ENCODE data around the gene CHSY1. TPM values are rescaled to one million over a fixed set of nuclear protein-coding genes. Genes with fewer than 3 reads are reported as not detected.

Gene CHSY1
- total RNA-seq, 2 experiments from 2014 or later = 5.0 to 14.3 TPM

DNA sequence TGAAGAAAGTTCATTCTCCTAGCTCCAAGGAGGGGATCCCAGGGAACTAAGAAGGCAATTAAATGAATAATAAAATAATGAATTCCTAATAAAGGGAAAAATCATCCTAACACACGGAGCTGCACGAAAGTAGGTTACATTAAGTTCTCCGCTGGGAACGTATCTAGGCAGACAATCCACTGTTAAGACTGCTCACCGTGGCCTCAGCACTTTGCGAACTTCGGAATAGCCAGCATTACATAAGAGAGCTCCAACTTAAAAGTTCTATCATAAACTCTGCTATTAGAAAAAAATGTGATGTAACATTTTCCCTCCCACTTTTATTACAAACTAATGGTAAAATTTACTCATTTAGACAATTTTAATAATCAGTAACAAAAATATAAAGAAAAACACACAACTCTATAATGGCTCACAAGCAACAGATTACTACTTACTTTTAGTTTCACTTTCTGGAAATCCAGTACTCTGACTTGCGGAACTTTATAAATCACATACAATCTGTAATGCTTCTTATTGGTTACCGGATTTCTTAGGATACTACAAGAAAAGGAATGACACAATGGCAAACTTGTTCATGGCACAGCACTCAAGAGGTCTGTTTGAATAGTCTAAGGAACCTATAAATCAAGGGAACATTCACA lies 34.7 kb upstream of the CHSY1 start:
- Histone ChIP-seq H3K79me2 (ENCODE audit: insufficient read depth, low read depth, low read length) (peaks cover 49% of the 10 kb centered on the region), H3K4me1 (ENCODE audit: insufficient read depth, low read length, poor library complexity, severe bottlenecking) (peaks cover 5% of the 10 kb centered on the region), H3K9me3 (ENCODE audit: low read length) (no peaks in the 10 kb centered on the region), H3K4me2 (ENCODE audit: low read length) (no peak overlapping the region), H3K36me3 (ENCODE audit: insufficient read depth, low read length) (peaks cover 99% of the 10 kb centered on the region), H2AFZ (ENCODE audit: low read length) (no peak overlapping the region), H3K4me3 (ENCODE audit: low read depth, low read length, poor library complexity, severe bottlenecking) (no peak overlapping the region), H3K9me2 (ENCODE audit: insufficient read depth, low read length) (no peaks in the 10 kb centered on the region), H4K20me1 (ENCODE audit: insufficient read depth, low read length) (peaks cover 25% of the 10 kb centered on the region; the same call in 1 of the 2 replicates), H3K27ac (ENCODE audit: low read depth, low read length, poor library complexity, severe bottlenecking) (no peak overlapping the region)
- no peak for TF ChIP-seq EZH2phosphoT487 (IDR thresholded peaks at IDR 0.05; ENCODE audit: borderline replicate concordance, low read depth, low read length)
- TF ChIP-seq CTCF (conservative IDR thresholded peaks at IDR 0.05; ENCODE audit: low read length) = no peak
- intact Hi-C loops (cut with micrococcal nuclease; ENCODE audit: unreplicated experiment) = no loop called here
- ChIA-PET CTCF (ENCODE audit: unreplicated experiment) (no interaction called here), POLR2A (interaction anchor here (1.5 kb wide), 1 partner anchor 8 kb away, joined by 9 read pairs; the partner anchor contains the start of gene SNRPA1)
- DNase-seq (ENCODE audit: low spot score) = no peak
- no TSS peak for BruUV-seq (replicated peaks)

DNA sequence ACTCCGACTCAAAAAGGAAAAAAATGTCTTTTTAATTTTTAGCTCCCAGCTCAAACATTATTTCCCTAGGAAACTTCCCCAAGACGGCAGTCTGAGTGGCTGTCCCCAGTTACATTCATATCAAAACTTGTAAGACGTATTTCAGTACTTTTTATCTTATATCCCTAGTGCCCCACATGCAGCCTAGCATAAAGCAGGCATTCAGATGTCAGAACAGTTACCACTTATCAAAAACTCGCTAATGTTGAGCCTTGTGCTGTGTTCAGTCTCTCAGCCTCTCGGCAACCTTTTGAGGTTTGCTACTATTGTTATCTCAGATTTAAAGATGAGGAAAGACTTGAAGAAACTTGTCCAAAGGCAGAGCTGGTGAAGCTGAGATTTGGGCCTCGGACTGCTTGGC lies 32.1 kb upstream of the CHSY1 start:
- Histone ChIP-seq H3K27ac (ENCODE audit: low read depth, low read length, poor library complexity, severe bottlenecking) (no peak overlapping the region), H3K9me2 (ENCODE audit: insufficient read depth, low read length) (no peaks in the 10 kb centered on the region), H3K4me1 (ENCODE audit: insufficient read depth, low read length, poor library complexity, severe bottlenecking) (no peaks in the 10 kb centered on the region), H3K4me2 (ENCODE audit: low read length) (no peak overlapping the region), H3K9me3 (ENCODE audit: low read length) (no peaks in the 10 kb centered on the region), H2AFZ (ENCODE audit: low read length) (no peak overlapping the region), H3K79me2 (ENCODE audit: insufficient read depth, low read depth, low read length) (peaks cover 23% of the 10 kb centered on the region; the same call in 1 of the 2 replicates), H3K4me3 (ENCODE audit: low read depth, low read length, poor library complexity, severe bottlenecking) (no peak overlapping the region), H4K20me1 (ENCODE audit: insufficient read depth, low read length) (peaks cover 19% of the 10 kb centered on the region; the same call in 1 of the 2 replicates), H3K36me3 (ENCODE audit: insufficient read depth, low read length) (peaks cover 97% of the 10 kb centered on the region)
- TF ChIP-seq CTCF (conservative IDR thresholded peaks at IDR 0.05; ENCODE audit: low read length) (no peak), EZH2phosphoT487 (IDR thresholded peaks at IDR 0.05; ENCODE audit: borderline replicate concordance, low read depth, low read length) (no peak)
- intact Hi-C loops (cut with micrococcal nuclease; ENCODE audit: unreplicated experiment) = no loop called here
- no TSS peak for BruUV-seq (replicated peaks)
- CTCF ChIA-PET (ENCODE audit: unreplicated experiment) = no interaction called here
- POLR2A ChIA-PET = interaction anchor here (1.4 kb wide), 1 partner anchor 9 kb away, joined by 3 read pairs; no protein-coding TSS in a partner anchor
- DNase-seq (ENCODE audit: low spot score) = no peak

- Histone ChIP-seq H3K4me2 (ENCODE audit: low read length) (no peak overlapping the region), H4K20me1 (ENCODE audit: insufficient read depth, low read length) (no peaks in the 10 kb centered on the region; the same call in 1 of the 2 replicates), H2AFZ (ENCODE audit: low read length) (no peak overlapping the region), H3K36me3 (ENCODE audit: insufficient read depth, low read length) (peaks cover 69% of the 10 kb centered on the region), H3K4me3 (ENCODE audit: low read depth, low read length, poor library complexity, severe bottlenecking) (no peak overlapping the region), H3K9me2 (ENCODE audit: insufficient read depth, low read length) (no peaks in the 10 kb centered on the region), H3K79me2 (ENCODE audit: insufficient read depth, low read depth, low read length) (peaks cover 17% of the 10 kb centered on the region; the same call in 1 of the 2 replicates), H3K27ac (ENCODE audit: low read depth, low read length, poor library complexity, severe bottlenecking) (no peak overlapping the region), H3K4me1 (ENCODE audit: insufficient read depth, low read length, poor library complexity, severe bottlenecking) (peaks cover 14% of the 10 kb centered on the region), H3K9me3 (ENCODE audit: low read length) (no peaks in the 10 kb centered on the region)
- DNase-seq (ENCODE audit: low spot score) = no peak
- intact Hi-C loops (cut with micrococcal nuclease; ENCODE audit: unreplicated experiment) = no loop called here
- BruUV-seq (replicated peaks) = no TSS peak
- CTCF ChIA-PET (ENCODE audit: unreplicated experiment) = no interaction called here
- no peak for TF ChIP-seq CTCF (conservative IDR thresholded peaks at IDR 0.05; ENCODE audit: low read length)
- TF ChIP-seq EZH2phosphoT487 (IDR thresholded peaks at IDR 0.05; ENCODE audit: borderline replicate concordance, low read depth, low read length) = no peak
- POLR2A ChIA-PET = no interaction called here
Measured at GRCh38 chr15:101280007-101280406, 28.2 kb upstream of the CHSY1 start.
